Liver (tissue), 9 donors: ENCODE data around the gene SUSD4. TPM values are rescaled to one million over a fixed set of nuclear protein-coding genes. Genes with fewer than 3 reads are reported as not detected.

ENCODE experiments used
- DNase-seq: peaks from one replicate; pipeline ENCODE4 v3.0.0-alpha.2; 2017; ENCODE audit warnings: low spot score
- H3K27ac ChIP-seq, 2 donors: one replicate each; pipeline ENCODE4 v1.7.0; 2013; ENCODE audit warnings: inconsistent platforms in 2 of 2, low read length in 2 of 2, control low read depth in 1 of 2, low read depth in 1 of 2, mild to moderate bottlenecking in 1 of 2
- H3K27me3 ChIP-seq, 4 donors: one replicate each; pipeline versions ENCODE4 v1.6.1 to v1.7.0; 2013; ENCODE audit warnings: low read length in 3 of 4, inconsistent platforms in 1 of 4, mild to moderate bottlenecking in 1 of 4, moderate library complexity in 1 of 4; ENCODE audit not compliant: control insufficient read depth in 4 of 4, insufficient read depth in 4 of 4
- H3K36me3 ChIP-seq, 4 donors: one replicate each; pipeline versions ENCODE4 v1.6.1 to v1.7.0; 2013; ENCODE audit warnings: low read length in 3 of 4, mild to moderate bottlenecking in 3 of 4, low read depth in 1 of 4, moderate library complexity in 1 of 4; ENCODE audit not compliant: control insufficient read depth in 4 of 4, insufficient read depth in 3 of 4
- H3K4me1 ChIP-seq, 4 donors: one replicate each; pipeline versions ENCODE4 v1.6.1 to v1.7.0; 2013; ENCODE audit warnings: low read length in 3 of 4, mild to moderate bottlenecking in 3 of 4, moderate library complexity in 1 of 4; ENCODE audit not compliant: control insufficient read depth in 4 of 4, insufficient read depth in 4 of 4
- H3K4me3 ChIP-seq, 3 donors: one replicate each; pipeline versions ENCODE4 v1.6.1 to v1.7.0; 2013; ENCODE audit warnings: low read length in 3 of 3, control low read depth in 1 of 3, low read depth in 1 of 3, mild to moderate bottlenecking in 1 of 3
- H3K9ac ChIP-seq, 2 donors: one replicate each; pipeline ENCODE4 v1.7.0; 2013; ENCODE audit warnings: low read length in 2 of 2, mild to moderate bottlenecking in 2 of 2, moderate library complexity in 2 of 2, control low read depth in 1 of 2, low read depth in 1 of 2
- H3K9me3 ChIP-seq, 4 donors: one replicate each; pipeline versions ENCODE4 v1.6.1 to v1.7.0; 2013; ENCODE audit warnings: low read length in 3 of 4; ENCODE audit not compliant: control insufficient read depth in 4 of 4
- EGR1 ChIP-seq, 2 donors: IDR thresholded peaks; 2 replicates each; pipeline ENCODE4 v1.6.1; 2016 to 2018; ENCODE audit warnings: antibody characterized with exemption in 2 of 2, low read depth in 2 of 2
- FOXA1 ChIP-seq: IDR thresholded peaks from 2 replicates; pipeline ENCODE4 v1.6.1; 2016; ENCODE audit warnings: antibody characterized with exemption
- FOXA2 ChIP-seq: IDR thresholded peaks from 2 replicates; pipeline ENCODE4 v1.6.1; 2016; ENCODE audit warnings: antibody characterized with exemption
- GABPA ChIP-seq, 2 donors: IDR thresholded peaks in 1 of 2; conservative IDR thresholded peaks in 1 of 2; 2 replicates each; pipeline ENCODE4 v1.6.1; 2016; ENCODE audit warnings: antibody characterized with exemption in 2 of 2, mild to moderate bottlenecking in 1 of 2, moderate library complexity in 1 of 2
- HNF4A ChIP-seq, 2 donors: conservative IDR thresholded peaks; 2 replicates each; pipeline ENCODE4 v1.6.1; 2016; ENCODE audit warnings: antibody characterized with exemption in 2 of 2, mild to moderate bottlenecking in 2 of 2
- HNF4G ChIP-seq: IDR thresholded peaks from 2 replicates; pipeline ENCODE4 v1.6.1; 2016; ENCODE audit warnings: antibody characterized with exemption
- JUND ChIP-seq, 2 donors: IDR thresholded peaks; 2 replicates each; pipeline ENCODE4 v1.6.1; 2016; ENCODE audit warnings: antibody characterized with exemption in 2 of 2
- NR2F2 ChIP-seq: IDR thresholded peaks from 2 replicates; pipeline ENCODE4 v1.6.1; 2016; ENCODE audit warnings: antibody characterized with exemption
- RAD21 ChIP-seq, 2 donors: IDR thresholded peaks; 2 replicates each; pipeline ENCODE4 v1.6.1; 2016; ENCODE audit warnings: antibody characterized with exemption in 2 of 2, mild to moderate bottlenecking in 2 of 2
- RXRA ChIP-seq, 2 donors: IDR thresholded peaks; 2 replicates each; pipeline ENCODE4 v1.6.1; 2017 to 2018; ENCODE audit warnings: antibody characterized with exemption in 2 of 2, mild to moderate bottlenecking in 1 of 2
- SP1 ChIP-seq: IDR thresholded peaks from 2 replicates; pipeline ENCODE4 v1.6.1; 2018; ENCODE audit warnings: antibody characterized with exemption, mild to moderate bottlenecking
- TAF1 ChIP-seq: conservative IDR thresholded peaks from 2 replicates; pipeline ENCODE4 v1.6.1; 2016; ENCODE audit warnings: antibody characterized with exemption, mild to moderate bottlenecking
- YY1 ChIP-seq: IDR thresholded peaks from 2 replicates; pipeline ENCODE4 v1.6.1; 2016; ENCODE audit warnings: antibody characterized with exemption, mild to moderate bottlenecking
- WGBS: extraction: QIAGEN DNeasy Blood & Tissue Kit; methylation state at CpG from one replicate; pipeline ENCODE4 v1.1.7; 2013; 5-methylcytosine and 5-hydroxymethylcytosine counted together
- polyA plus RNA-seq, 2 donors: library from polyadenylated mRNA; stranded (reverse) in 1 of 2; unstranded in 1 of 2; fragments of 200-250 nt in 1 of 2; fragments of >200 nt in 1 of 2; fragmentation: Nextera tagmentation in 1 of 2; extraction: Ambion mirVana in 1 of 2; gene quantifications; one replicate each; pipeline versions ENCODE4 v1.2.1 to v1.2.3, GENCODE V29; 2013 to 2015
- total RNA-seq, 2 donors: library from RNA; depleted of rRNA; stranded (reverse); fragments of >200 nt; gene quantifications; one replicate each; pipeline ENCODE4 v1.2.3, GENCODE V29; 2014
- TF ChIP-seq, protein P1 (sequence below): IDR thresholded peaks from 2 replicates; pipeline ENCODE4 v1.6.1; 2016; ENCODE audit warnings: antibody characterized with exemption
- TF ChIP-seq, protein P2 (sequence below): IDR thresholded peaks from 2 replicates; pipeline ENCODE4 v1.6.1; 2016; ENCODE audit warnings: antibody characterized with exemption
- TF ChIP-seq, protein P3 (sequence below): IDR thresholded peaks from 2 replicates; pipeline ENCODE4 v1.6.1; 2016; ENCODE audit warnings: antibody characterized with exemption
- TF ChIP-seq, protein P4 (sequence below): IDR thresholded peaks from 2 replicates; pipeline ENCODE4 v1.6.1; 2016; ENCODE audit warnings: antibody characterized with exemption, mild to moderate bottlenecking
- TF ChIP-seq, protein P5 (sequence below): fragments of 150-350 bp; IDR thresholded peaks from 2 replicates; pipeline ENCODE4 v1.5.1; 2017; ENCODE audit warnings: improper control_type of control experiment, low read depth, low read length; ENCODE audit not compliant: missing input control
- donor health status: healthy.
- donor health status: healthy.
- donor health status: healthy.
- donor health status: healthy.
- donor health status: healthy.

Gene SUSD4
- total and polyA plus RNA-seq, 4 donors, result 1.1 to 3.8 (median 1.8) TPM

DNA sequence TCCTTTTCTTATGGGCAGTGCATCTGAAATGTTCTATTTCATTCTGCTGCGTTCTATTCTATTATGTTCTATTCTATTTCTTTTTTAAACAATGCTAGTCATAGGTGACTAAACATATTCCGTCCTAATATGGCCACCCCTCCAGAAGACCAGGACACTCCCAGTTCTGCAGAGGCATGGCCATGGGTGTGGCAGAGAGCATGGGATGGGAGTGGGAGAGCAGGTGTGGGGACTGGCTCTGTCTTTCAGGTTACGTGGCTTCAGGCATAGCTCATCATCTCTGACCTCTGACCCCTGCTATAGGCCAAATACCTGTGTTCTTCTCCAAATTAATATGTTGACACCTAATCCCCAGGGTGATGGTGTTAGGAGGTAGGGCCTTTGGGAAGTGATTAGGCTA, 187.5 kb downstream of the SUSD4 start:
- DNase-seq, result no peak
- WGBS, result 90% methylated on average over 3 of the region's 3 CpGs
- no peak overlapping the region for H3K9ac ChIP-seq
- no peak for TF ChIP-seq YY1
- H3K27me3 ChIP-seq, result no peaks in the 10 kb centered on the region
- H3K9me3 ChIP-seq, result no peaks in the 10 kb centered on the region
- peak overlapping the region; percentile 4 to 28 for H3K27ac ChIP-seq
- H3K4me3 ChIP-seq, result no peak overlapping the region
- peaks cover 21 to 48% (median 34%) of the 10 kb centered on the region in 4 donors for H3K4me1 ChIP-seq
- no peaks in the 10 kb centered on the region for H3K36me3 ChIP-seq

DNA sequence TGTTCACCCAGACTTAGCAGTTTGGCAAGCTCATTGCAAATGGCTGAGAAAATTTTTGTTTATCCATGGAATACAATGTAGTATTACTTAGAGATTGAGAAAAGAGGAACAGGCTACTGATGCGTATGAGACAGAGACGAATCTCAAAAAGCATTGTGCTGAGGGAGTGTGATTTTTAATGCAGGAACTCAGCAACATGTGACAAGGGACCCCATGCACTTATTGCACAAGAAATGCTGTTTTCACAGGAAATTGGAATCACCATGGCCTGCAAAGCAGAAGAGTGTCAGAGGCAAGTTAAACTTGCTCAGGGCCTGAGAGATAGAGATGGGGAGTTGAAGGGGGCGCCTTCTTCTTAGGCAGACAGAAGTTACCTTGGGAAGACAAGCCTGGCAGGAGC, 188.3 kb downstream of the SUSD4 start:
- Histone ChIP-seq H3K27ac (peak overlapping the region; percentile 69 to 71), H3K9me3 (no peaks in the 10 kb centered on the region), H3K36me3 (no peaks in the 10 kb centered on the region), H3K4me3 (no peak overlapping the region), H3K27me3 (no peaks in the 10 kb centered on the region), H3K4me1 (peaks cover 19 to 41% (median 28%) of the 10 kb centered on the region in 4 donors), H3K9ac (no peak overlapping the region)
- 83% methylated on average over 3 of the region's 3 CpGs for WGBS
- no peak for DNase-seq
- TF ChIP-seq GABPA (IDR thresholded peaks at IDR 0.05 in 1 of 2, conservative IDR thresholded peaks at IDR 0.05 in 1 of 2), result peak in 1 of 2 donors; percentile 6
- no peak for TF ChIP-seq RXRA (IDR thresholded peaks at IDR 0.05)

DNA sequence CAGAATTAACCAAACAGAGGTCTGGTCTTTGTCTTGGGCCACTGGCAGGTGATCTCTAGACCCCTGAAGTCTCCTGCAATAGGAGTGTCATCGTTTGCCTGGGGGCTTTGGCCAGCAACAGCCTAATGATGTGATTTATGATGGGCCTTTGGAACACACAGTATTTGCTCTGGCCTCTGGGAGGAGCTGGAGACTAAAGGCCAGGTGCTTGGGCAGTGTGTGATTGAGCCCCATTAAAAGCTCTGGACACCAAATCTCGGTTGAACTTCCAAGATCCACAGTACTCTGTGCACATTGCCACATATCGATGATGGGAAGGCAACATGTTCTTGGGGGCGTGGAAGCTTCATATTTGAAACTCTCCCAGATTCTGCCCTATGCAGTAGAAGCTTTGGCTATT, 188.9 kb downstream of the SUSD4 start:
- 35% methylated on average over 4 of the region's 4 CpGs for WGBS
- DNase-seq, result no peak
- Histone ChIP-seq H3K27ac (peak overlapping the region; percentile 69 to 71), H3K9me3 (no peaks in the 10 kb centered on the region), H3K4me1 (peaks cover 16 to 35% (median 22%) of the 10 kb centered on the region in 4 donors), H3K4me3 (no peak overlapping the region), H3K27me3 (no peaks in the 10 kb centered on the region), H3K36me3 (no peaks in the 10 kb centered on the region), H3K9ac (no peak overlapping the region)
- TF ChIP-seq JUND (IDR thresholded peaks at IDR 0.05) (no peak), TAF1 (no peak), YY1 (peak; percentile 70), NR2F2 (no peak), HNF4G (no peak), FOXA2 (no peak), RXRA (IDR thresholded peaks at IDR 0.05) (peak; percentile 62 to 72), HNF4A (conservative IDR thresholded peaks at IDR 0.05) (peak; percentile 68 to 72), FOXA1 (no peak), RAD21 (IDR thresholded peaks at IDR 0.05) (peak; percentile 96), GABPA (IDR thresholded peaks at IDR 0.05 in 1 of 2, conservative IDR thresholded peaks at IDR 0.05 in 1 of 2) (peak in 1 of 2 donors; percentile 2), SP1 (peak; percentile 61), EGR1 (IDR thresholded peaks at IDR 0.05; ENCODE audit: low read depth in 2 of 2) (peak in 1 of 2 donors; percentile 4)
- TF ChIP-seq, protein P1, sequence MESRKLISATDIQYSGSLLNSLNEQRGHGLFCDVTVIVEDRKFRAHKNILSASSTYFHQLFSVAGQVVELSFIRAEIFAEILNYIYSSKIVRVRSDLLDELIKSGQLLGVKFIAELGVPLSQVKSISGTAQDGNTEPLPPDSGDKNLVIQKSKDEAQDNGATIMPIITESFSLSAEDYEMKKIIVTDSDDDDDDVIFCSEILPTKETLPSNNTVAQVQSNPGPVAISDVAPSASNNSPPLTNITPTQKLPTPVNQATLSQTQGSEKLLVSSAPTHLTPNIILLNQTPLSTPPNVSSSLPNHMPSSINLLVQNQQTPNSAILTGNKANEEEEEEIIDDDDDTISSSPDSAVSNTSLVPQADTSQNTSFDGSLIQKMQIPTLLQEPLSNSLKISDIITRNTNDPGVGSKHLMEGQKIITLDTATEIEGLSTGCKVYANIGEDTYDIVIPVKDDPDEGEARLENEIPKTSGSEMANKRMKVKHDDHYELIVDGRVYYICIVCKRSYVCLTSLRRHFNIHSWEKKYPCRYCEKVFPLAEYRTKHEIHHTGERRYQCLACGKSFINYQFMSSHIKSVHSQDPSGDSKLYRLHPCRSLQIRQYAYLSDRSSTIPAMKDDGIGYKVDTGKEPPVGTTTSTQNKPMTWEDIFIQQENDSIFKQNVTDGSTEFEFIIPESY, result no peak
- TF ChIP-seq, protein P2, sequence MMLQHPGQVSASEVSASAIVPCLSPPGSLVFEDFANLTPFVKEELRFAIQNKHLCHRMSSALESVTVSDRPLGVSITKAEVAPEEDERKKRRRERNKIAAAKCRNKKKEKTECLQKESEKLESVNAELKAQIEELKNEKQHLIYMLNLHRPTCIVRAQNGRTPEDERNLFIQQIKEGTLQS, result peak; percentile 26
- TF ChIP-seq, protein P3, sequence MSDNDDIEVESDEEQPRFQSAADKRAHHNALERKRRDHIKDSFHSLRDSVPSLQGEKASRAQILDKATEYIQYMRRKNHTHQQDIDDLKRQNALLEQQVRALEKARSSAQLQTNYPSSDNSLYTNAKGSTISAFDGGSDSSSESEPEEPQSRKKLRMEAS, result no peak
- TF ChIP-seq, protein P4, sequence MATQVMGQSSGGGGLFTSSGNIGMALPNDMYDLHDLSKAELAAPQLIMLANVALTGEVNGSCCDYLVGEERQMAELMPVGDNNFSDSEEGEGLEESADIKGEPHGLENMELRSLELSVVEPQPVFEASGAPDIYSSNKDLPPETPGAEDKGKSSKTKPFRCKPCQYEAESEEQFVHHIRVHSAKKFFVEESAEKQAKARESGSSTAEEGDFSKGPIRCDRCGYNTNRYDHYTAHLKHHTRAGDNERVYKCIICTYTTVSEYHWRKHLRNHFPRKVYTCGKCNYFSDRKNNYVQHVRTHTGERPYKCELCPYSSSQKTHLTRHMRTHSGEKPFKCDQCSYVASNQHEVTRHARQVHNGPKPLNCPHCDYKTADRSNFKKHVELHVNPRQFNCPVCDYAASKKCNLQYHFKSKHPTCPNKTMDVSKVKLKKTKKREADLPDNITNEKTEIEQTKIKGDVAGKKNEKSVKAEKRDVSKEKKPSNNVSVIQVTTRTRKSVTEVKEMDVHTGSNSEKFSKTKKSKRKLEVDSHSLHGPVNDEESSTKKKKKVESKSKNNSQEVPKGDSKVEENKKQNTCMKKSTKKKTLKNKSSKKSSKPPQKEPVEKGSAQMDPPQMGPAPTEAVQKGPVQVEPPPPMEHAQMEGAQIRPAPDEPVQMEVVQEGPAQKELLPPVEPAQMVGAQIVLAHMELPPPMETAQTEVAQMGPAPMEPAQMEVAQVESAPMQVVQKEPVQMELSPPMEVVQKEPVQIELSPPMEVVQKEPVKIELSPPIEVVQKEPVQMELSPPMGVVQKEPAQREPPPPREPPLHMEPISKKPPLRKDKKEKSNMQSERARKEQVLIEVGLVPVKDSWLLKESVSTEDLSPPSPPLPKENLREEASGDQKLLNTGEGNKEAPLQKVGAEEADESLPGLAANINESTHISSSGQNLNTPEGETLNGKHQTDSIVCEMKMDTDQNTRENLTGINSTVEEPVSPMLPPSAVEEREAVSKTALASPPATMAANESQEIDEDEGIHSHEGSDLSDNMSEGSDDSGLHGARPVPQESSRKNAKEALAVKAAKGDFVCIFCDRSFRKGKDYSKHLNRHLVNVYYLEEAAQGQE, result no peak
- TF ChIP-seq, protein P5, sequence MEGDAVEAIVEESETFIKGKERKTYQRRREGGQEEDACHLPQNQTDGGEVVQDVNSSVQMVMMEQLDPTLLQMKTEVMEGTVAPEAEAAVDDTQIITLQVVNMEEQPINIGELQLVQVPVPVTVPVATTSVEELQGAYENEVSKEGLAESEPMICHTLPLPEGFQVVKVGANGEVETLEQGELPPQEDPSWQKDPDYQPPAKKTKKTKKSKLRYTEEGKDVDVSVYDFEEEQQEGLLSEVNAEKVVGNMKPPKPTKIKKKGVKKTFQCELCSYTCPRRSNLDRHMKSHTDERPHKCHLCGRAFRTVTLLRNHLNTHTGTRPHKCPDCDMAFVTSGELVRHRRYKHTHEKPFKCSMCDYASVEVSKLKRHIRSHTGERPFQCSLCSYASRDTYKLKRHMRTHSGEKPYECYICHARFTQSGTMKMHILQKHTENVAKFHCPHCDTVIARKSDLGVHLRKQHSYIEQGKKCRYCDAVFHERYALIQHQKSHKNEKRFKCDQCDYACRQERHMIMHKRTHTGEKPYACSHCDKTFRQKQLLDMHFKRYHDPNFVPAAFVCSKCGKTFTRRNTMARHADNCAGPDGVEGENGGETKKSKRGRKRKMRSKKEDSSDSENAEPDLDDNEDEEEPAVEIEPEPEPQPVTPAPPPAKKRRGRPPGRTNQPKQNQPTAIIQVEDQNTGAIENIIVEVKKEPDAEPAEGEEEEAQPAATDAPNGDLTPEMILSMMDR, result peak; percentile 63
